HL-60 (cell line): ENCODE measurements around the gene TPCN1.
A peak's percentile ranks its signal among the peaks of the same experiment; 100 is the strongest.

Experiments
- DNase-seq, 2 experiments: peaks; one replicate each; pipeline ENCODE4 v3.0.0-alpha.2; 2010 to 2020; ENCODE audit warnings: low read depth in 1 of 2, low spot score in 1 of 2
- H3K27ac ChIP-seq: fragments of 250-450 bp; sonication (Bioruptor Pico); replicated peaks from 2 replicates; pipeline ENCODE4 v1.5.1; 2020; ENCODE audit warnings: mild to moderate bottlenecking, moderate library complexity
- H3K27me3 ChIP-seq: fragments of 250-450 bp; sonication (Bioruptor Pico); 2 replicates; pipeline ENCODE4 v1.5.1; 2021; ENCODE audit warnings: mild to moderate bottlenecking, moderate library complexity; ENCODE audit not compliant: insufficient read depth, poor library complexity, severe bottlenecking
- H3K4me3 ChIP-seq: replicated peaks from 2 replicates; pipeline ENCODE4 v1.5.1; 2011; ENCODE audit warnings: mild to moderate bottlenecking, control low read depth, low read length; ENCODE audit not compliant: insufficient read depth
- CTCF ChIP-seq: IDR thresholded peaks from one replicate; pipeline ENCODE4 v1.5.1; 2011; ENCODE audit warnings: low read length, control low read depth, inconsistent platforms; ENCODE audit not compliant: insufficient read depth
- GABPA ChIP-seq: IDR thresholded peaks from 2 replicates; pipeline ENCODE4 v1.6.1; 2012; ENCODE audit warnings: low read depth
- POLR2AphosphoS5 ChIP-seq: IDR thresholded peaks from 2 replicates; pipeline ENCODE4 v1.6.1; 2012; ENCODE audit warnings: low read depth
- REST ChIP-seq: IDR thresholded peaks from 2 replicates; pipeline ENCODE4 v1.6.1; 2012; ENCODE audit warnings: low read depth; ENCODE audit not compliant: insufficient replicate concordance
- SPI1 ChIP-seq: IDR thresholded peaks from 2 replicates; pipeline ENCODE4 v1.6.1; 2012; ENCODE audit warnings: low read depth, mild to moderate bottlenecking, borderline replicate concordance

Gene TPCN1

GRCh38 chr12:113226696-113227568 lies 5.7 kb downstream of the TPCN1 start:
- H3K27ac ChIP-seq, result 0 out of 2 replicates have a peak overlapping the region, but pooled peaks have one; percentile 11
- DNase-seq, result peak in 1 of 2 experiments; percentile 39

GRCh38 chr12:113227686-113228391 lies 6.6 kb downstream of the TPCN1 start:
- DNase-seq, result no peak
- no peak overlapping the region for H3K4me3 ChIP-seq
- no peaks in the 10 kb centered on the region for H3K27me3 ChIP-seq
- no peak for TF ChIP-seq CTCF
- TF ChIP-seq SPI1, result no peak
- no peak for TF ChIP-seq REST
- H3K27ac ChIP-seq, result no peak overlapping the region

More at GRCh38 chr12:113226696-113227568, 5.7 kb downstream of the TPCN1 start:
- no peaks in the 10 kb centered on the region for H3K27me3 ChIP-seq
- TF ChIP-seq GABPA (no peak), CTCF (no peak), REST (no peak), SPI1 (no peak), POLR2AphosphoS5 (no peak)
- no peak overlapping the region for H3K4me3 ChIP-seq

- no peak for TF ChIP-seq SPI1
- no peak for TF ChIP-seq GABPA
- TF ChIP-seq REST, result no peak
- TF ChIP-seq POLR2AphosphoS5, result no peak
- TF ChIP-seq CTCF, result no peak
- H3K4me3 ChIP-seq, result no peak overlapping the region
- H3K27me3 ChIP-seq, result no peaks in the 10 kb centered on the region
- no peak for DNase-seq
- H3K27ac ChIP-seq, result no peak overlapping the region
These were observed 7.2 kb downstream of the TPCN1 start for GRCh38 chr12:113228394-113229028.
